GM18867 (cell line): ENCODE results near the gene EBF3.

Experiments
- ATAC-seq: cut with Tn5 transposase; IDR thresholded peaks from one replicate; pipeline ENCODE4 v1.9.1; 2021; ENCODE audit warnings: mild to moderate bottlenecking, moderate library complexity; ENCODE audit not compliant: unreplicated experiment

Gene EBF3

DNA sequence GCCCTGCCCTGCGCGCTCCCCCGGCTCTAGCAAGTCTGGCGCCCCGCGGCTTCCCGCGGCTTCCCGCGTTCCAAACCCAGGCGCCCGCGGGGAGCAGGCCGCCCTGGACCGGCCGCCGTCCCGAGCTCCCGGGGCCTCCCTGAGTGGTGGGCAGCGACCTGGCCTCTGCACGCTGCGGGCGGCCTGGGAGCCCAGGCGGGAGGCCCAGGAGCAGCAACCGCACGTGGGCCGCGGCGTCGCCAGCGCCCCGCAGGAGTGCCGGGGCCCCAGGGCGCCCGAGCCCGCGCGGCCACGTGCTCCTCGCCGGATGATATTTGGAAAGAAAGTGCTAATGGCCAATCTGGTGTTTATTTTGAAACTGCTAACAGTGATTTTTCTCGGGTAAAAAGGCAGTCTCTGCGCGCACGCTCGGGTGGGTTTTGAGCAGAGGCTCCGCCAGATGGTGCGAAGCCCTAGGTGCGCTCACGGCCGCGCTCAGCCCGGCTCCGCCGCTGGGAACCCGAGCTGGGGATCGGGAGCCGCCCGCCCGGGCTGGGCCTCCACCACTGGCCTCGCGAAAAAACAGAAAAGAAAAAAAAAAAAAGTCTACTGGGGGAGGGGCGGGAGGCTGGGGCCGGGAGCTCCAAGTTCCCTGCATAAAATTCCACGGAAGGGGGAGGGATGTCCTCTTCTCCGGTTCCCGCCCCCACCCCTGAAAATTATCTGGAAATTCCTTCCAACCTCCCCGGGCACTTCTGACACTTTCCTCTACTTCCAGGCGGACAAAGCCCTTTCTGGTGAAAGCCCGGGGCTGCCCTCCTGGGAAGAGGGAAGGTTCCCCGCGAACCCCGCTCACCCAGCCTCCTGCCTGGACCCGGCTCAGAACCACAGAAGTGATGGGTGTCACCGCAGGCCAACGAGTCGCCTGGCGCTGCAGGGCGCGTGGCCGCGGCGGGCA lies 4.3 kb downstream of the EBF3 start:
- no peak for ATAC-seq

DNA sequence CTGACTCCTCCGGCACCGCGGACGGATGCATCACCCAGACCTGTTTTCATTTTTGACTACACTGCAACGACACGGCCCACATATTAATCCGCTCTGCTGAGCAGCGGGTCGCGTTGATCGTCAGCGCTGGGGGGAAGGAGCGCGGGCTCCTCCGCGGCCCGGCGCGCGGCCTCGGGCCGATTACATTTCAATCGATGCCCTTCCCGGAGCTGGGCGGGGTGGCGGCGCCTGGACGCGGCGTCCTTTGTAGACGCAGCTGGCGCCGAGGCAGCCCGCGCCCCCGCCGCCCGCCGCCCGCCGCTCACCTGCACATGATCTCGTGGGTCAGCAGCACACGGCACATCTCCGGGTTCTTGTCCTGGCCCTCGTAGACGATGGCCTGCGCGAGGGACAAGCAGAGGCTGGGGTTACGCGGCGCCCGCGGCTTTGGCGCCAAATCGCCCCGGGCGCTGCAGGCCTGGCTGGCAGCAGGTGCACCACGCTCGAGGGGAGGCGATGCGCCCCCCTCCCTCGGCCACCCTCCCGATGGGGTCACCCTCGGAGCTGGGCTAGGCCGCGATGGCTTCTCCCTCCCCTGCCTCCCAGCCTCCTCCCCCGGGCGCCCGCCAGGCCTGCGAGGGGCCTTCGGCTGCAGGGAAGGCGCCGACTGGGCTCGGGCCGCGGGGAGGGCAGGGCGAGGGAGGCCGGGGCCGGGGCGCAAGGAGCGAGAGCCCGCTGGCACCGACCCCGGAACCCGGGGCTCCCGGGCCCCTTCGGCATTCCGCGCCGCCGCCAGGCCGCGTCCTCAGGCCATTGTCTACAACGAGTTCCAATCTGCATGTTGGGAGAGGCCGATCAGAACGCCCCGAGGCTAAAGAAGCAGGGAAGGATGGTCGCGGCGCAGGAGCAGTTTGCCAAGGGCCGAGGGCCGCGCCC lies 5.2 kb downstream of the EBF3 start:
- no peak for ATAC-seq

DNA sequence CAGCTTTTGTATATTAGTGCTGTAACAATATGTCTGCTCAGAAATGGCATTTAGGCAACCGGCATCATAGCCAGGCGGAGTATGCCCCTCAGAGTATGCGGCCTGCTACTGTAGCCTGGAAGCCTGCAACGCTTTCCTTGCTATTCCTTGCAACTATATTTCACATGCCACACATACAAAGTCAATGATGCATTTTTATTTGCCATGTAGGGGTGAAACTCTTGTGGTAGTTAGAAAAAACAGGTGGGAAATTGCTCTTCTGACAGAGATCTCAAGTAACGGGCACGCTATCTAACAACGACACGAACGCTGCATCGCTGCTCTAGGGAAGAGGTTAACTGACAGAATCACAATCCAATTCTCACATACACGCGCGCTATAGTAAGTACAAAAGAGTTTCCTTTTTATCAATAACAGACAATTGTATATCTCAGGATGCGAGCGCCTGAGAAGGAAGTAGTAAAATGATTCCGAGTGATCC lies 5.9 kb downstream of the EBF3 start:
- ATAC-seq = no peak

DNA sequence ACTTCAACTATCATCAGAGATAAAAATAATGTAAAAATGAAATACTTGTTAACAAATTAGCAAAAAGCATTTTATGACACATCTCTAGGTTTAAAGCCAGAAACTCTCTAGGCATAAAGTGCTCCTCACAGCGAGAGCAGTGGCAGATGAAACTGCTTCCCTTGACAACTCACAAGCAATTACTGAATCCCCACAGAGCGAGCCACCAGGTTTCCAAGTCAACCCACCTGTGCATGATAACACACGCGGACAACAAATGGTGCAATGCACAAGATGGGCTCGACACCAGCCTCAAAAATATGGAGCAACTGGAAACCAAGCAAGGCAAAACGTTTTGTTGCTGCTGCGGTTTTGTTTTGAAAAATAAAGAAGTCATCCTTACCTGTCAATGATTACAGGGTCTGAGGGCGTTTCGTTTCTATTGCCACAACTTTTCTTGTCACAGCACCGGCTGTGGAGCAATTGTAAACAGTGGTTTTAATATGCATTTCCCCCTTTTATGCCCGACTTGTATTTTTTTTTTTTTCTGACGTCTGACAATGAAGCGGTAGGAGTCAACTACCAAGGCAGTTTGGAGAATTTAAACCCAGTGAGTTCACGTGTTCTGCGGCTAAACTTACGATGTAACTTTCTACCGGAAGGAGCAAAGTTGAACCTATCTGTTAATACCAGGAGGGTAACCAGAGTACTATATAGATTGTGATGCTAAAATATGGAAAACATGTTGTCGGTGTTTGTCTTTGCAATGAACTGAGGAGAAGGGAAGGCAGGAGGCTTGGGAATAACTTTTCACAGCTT lies 7.0 kb downstream of the EBF3 start:
- no peak for ATAC-seq

DNA sequence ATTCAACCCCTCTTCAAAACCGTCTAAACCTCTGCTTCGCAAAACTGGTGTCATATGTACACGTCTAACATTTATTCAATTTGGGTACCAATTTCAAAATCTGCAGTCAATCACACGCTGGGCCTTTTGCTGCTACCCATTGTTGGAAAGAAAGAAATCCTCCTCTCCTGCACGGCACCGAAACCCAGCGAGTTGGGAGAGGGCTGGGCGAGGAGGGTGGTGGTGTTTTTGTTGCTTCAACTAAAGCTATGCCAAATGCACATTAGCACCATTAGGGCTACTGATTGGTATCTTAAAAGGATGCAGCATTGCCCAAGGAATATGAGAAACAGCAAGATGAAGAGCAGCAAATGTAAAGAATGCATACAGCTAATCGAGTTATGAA lies 7.8 kb downstream of the EBF3 start:
- no peak for ATAC-seq

DNA sequence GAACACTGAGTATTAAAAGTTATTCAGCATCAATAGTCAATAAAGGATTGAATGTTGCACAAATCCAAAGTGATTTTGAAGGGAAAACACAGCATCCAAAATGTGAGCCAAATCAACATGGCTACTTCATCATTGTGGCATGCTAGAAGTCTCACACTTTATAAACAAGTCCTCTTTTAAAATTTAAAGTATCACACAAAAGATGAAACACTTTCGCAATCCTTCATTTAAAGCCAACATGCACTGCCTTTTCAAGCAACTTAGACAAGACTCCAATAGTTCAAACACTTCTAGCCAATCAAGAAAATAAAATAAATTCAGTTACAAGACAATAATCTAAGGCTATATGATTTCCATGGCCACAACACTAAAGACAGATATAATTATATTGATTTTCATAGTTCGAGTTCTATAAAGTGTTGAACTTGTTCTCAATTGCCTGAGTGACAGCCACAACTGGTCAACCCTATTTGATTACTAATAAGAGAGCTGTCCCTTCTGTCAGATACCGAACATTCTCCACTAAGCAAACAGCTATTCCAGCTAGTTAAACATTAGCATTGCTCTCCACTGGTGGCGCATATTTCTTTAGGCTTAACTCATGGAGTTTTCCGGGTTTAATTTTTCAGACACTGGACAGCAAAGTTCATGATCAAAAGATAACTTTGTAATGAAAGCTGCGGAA lies 8.3 kb downstream of the EBF3 start:
- ATAC-seq = no peak

DNA sequence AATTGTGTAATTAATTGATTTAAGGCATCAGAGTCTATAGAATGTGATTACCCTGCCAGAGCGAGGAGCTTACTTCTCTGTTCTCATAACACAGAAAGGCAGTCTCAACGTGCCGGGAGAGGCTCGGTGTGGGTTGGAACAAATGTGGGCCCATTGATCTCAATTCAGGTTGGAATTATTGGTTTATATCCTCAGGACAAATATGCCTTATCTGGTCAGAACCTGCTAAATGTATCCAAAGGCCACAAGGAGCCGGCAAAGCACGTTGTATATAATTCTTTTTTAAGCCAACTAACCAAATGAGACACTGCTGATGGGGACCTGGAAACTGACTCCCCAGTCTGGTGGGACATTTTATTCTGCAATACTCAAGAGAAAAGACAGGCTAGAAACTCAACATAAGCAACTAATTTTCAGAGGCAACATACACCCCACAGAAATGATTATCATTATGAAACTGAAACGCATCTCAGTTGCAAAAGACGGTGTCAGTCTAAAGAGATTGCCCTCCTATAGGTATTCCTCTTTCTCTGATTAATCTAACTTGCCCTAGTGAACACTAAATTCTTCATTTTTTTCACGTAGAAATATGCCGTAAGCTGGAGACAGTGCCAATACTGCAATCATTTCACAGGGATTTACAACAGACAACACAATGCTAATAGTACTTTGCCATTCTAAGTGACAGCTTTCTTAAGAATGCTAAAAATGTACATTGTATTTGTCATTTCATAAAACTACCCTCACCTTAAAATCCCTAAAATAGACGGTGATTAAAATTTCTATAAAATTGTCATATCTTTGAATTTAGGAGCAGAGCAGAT lies 9.4 kb downstream of the EBF3 start:
- no peak for ATAC-seq

DNA sequence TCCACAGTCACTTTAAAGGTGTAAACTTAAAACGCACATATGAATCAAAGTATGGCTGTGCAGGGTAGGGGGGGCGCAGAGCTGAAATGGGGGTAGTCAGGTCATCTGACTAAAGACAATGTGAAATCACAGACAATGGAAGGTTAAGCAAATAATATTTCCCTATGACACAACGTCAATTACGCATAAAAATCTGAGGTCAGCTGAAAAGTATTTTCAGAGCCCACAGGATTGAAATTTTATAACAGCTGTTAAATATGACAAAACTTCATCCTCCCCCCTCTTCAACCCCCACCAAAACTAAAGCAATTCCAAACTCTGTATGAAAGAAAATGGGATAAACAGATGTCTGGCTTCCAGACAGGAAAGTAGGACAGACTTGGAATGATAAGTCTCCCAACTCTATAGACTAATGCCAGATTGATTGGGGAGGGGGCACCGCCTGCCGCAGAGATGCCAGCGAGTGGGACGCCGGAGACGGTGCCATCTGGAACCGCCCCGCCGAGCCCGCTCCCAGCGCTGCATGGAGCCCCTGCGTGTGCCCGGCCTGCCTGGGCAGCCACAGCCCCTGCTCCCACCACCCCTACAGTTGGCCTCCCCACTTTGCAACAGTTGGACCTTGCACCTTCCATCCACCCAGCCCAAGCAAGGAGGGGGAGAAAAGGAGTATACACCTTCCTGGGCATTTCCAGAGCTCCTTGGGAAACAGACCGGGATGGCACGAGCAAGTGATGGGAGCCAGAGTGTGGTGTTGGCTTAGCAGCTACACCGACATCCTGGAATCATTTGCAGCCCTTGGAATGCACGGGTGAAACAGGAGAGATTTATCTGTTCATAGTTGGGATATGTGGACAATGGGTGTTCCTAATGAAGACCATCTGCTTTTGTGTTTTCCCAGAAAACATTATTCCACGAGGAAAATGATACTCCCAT lies 10.7 kb downstream of the EBF3 start:
- ATAC-seq = no peak

DNA sequence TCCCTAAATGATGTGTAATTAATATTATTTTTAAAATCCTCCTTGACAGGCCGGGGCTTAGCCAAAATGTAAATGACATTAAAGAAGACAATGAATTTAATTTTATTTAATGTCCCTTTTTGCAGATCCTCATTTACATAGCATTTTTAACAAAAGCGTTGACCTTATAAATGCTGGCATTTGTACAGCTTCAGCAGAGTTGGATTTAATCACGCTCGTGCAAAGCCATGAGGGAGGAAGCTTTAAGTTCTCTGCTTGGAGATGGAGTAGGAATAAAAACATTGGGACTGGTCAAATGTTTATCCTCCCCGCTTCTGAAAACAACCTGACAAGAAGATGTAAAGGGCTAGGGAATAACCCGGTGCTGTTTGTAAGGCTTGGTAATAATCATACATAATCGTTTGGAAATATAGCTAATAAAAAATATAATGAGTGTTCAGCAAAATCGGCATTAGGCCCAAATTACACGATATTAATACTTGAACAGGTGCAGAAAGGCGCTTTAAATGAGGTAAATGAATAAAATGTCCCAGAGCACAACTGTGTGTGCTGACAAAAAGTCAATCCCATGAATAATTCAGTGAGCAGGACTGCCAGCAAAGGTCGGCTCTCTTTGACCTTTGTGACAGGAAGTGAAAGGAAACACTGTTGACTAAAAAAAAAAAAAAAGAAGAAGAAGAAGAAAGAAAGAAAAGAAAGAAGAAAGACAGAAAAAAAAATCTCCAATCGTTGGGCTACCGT lies 11.5 kb downstream of the EBF3 start:
- ATAC-seq = no peak

DNA sequence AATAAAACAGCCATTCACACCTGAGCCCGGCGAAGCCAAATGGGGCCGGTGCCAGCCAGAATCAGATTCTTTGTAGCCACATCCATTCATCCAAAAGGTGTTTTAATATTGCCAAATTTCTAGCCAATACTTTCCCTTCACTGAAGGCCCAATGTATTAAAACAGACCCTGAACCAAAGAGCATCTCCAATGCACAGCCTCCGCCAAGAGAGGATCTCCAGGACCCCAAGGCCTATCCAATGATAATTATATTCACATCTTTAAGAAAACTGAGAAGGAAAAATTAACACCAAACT lies 12.2 kb downstream of the EBF3 start:
- ATAC-seq = no peak

DNA sequence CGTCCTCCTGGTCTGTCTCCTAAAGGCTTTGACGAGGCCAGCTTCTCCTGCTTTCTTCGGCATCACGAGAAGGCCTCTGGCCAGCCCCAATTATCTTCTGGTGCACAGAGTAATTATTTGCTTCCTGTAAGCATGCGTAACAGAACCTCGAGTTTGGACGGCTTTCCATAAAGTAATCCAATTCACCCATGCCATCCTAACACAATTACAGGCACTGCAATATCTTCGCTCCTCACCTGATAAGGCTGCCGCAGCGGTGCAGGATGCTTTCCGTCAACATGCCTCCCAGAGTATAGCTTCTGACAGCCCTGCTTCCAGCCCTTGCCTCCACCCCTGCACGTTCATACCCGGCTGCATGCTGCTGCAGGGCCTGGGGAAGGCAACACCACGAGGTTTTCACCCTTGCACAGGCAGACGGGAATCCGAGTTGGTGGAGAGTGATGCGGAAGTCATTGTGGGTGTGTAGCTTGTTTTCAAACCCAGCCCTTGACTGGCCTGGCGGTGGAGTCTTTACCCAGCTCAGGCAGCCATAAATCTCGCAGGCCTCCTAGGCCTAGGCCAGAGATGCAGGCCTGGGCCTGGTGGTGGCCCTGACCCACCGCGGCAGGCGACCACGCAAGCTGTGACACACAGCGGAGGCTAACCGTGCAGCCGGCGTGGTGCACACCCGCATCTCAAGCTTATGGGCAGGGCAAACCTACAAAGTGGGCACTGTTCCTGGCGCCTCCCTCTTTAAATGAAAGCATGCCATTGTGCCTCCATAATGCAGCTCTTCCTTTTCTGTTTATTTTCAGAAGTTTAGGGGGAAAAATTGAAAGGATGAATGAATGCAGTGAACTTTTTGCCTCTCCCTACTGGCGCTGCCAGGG lies 12.7 kb downstream of the EBF3 start:
- ATAC-seq = no peak

DNA sequence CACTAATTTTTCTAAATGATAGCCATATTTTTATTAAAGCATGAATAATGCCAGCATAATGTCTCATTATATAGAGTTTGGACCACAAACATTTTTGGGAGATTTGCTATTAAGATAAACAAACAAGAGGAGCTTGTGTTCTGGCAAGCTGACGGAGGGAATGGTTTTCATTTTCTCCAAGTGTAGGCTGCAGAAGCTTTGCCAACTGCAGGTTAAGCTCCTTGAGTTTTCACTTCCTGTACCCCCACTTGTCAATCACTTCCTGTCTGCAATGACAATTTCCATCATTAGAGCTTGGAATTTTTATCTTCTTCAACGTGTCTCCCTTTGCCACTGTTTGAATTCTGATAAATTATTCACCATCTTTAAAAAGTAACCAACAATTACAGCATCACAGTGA lies 13.4 kb downstream of the EBF3 start:
- ATAC-seq = no peak

DNA sequence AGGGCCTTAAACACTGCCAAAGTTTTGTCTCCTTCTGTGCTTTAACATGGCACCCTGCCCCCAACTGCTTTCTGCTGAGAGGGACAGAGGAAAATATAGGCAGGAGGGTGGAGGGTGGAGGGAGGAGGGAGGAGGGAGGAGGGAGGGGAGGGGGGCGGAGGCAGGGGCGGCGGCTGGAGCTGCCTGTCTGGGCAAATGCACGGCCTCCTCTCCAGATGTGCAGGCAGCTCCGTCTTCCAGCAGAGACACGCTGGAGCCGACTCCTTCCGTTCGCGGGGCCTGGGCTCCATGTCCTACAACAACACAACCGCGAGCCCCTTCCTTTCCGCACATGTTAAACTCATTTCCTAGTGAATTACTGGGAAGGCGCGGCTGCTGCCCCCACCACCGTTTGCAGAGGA lies 14.2 kb downstream of the EBF3 start:
- ATAC-seq = no peak

DNA sequence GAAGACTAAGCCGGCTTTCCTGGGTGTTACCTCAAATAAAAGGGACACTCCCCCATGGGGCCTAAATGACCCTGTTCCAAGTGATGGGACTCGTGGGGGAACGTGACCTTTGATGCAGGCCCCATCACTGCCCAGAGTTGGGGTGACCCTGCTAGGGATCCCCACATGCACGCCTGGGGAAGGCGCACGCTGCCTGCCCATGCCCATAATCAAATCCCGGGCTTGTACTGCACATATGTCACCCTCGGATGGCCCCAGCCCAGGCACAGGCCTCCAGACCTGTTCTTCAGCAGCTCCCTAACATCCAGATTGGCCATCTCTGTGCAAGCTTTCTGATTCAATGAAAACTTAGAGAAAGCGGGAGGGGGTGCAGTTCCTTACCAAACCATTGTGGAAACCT lies 14.7 kb downstream of the EBF3 start:
- no peak for ATAC-seq

DNA sequence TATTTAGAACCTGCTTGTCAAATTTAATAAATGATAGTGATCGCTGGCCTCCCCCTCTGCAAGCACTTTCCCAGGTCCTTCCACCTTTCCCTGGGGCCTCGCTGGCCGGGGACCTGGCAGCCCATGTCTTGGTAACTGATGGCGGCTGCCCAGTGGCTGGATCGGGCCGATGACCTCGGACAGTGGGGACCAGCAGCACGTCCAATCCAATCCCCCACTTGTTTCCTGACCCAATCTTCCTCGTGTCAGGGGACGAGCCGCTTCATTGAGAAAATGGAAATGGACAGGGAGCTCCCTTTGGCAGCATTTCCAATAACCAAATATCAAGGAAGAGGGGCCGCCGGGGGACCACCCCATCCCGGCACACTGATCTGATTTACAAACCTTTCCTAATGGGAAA lies 17.2 kb downstream of the EBF3 start:
- ATAC-seq = no peak

DNA sequence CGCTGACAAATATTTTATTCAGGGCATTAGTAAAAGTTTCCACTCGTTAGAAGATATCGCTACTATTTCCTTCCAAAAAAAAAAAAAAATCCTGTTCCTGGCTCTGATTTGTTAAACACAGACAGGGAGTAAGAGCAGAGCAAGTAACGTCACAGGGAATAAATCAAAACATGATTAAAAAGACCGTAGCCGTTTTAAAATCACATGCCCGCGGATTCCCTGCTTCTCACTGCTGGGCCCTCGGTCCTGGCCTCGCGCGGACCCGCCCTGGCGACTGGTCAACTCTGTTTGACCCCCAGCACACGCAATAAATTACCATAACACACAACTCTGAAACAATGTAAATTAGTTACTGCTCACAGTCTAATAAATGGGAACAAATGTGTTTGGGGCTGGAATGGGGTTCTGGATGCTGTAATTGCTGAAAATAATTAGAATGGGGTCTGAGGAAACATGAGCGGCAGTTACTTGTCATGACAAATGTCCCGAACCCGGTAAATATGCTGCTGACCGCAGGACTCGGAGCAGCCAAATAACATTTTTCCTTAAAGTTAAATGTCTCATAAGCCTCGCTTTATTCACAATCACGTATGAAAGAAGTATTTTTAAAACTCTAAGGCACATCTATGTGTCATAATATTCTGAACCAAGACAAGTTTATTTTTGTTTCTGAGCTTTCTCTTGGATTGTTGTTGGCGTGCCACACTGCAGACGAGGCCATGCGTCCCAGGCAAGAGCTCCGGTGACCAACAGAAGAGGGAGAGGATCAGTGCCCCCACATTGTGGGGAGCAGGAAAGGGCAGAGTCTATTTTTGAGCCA lies 17.9 kb downstream of the EBF3 start:
- no peak for ATAC-seq
